Mucosa of rectum (tissue), 2 donors: ENCODE measurements around the gene SVOPL.
"Not testable (repeated sequence)": the region's sequence is repeated elsewhere in the genome, so short reads cannot be mapped to it uniquely, and the experiment has no call there.

Source experiments
- H3K27ac ChIP-seq, 2 donors: one replicate each; pipeline ENCODE4 v1.7.0; 2013; ENCODE audit warnings: inconsistent platforms in 2 of 2, low read depth in 2 of 2, low read length in 2 of 2
- H3K27me3 ChIP-seq, 2 donors: one replicate each; pipeline ENCODE4 v1.7.0; 2013; ENCODE audit warnings: low read length in 2 of 2; ENCODE audit not compliant: control insufficient read depth in 2 of 2, insufficient read depth in 2 of 2
- H3K36me3 ChIP-seq, 2 donors: one replicate each; pipeline ENCODE4 v1.7.0; 2013; ENCODE audit warnings: low read length in 2 of 2; ENCODE audit not compliant: control insufficient read depth in 2 of 2, insufficient read depth in 2 of 2
- H3K4me1 ChIP-seq, 2 donors: one replicate each; pipeline ENCODE4 v1.7.0; 2013; ENCODE audit warnings: low read length in 2 of 2, mild to moderate bottlenecking in 1 of 2; ENCODE audit not compliant: control insufficient read depth in 2 of 2, insufficient read depth in 2 of 2
- H3K4me3 ChIP-seq, 2 donors: one replicate each; pipeline ENCODE4 v1.7.0; 2013; ENCODE audit warnings: low read length in 2 of 2
- H3K9ac ChIP-seq, 2 donors: one replicate each; pipeline ENCODE4 v1.7.0; 2013; ENCODE audit warnings: low read length in 2 of 2, low read depth in 1 of 2, mild to moderate bottlenecking in 1 of 2
- H3K9me3 ChIP-seq, 2 donors: one replicate each; pipeline ENCODE4 v1.7.0; 2013; ENCODE audit warnings: low read length in 2 of 2; ENCODE audit not compliant: control insufficient read depth in 2 of 2
- donor health status: healthy.
- donor health status: Normal muscosa, but diverticular disease.

Gene SVOPL

GRCh38 chr7:138735399-138735798 lies 34.2 kb upstream of the SVOPL start:
- Histone ChIP-seq H3K9me3 (no peaks in the 10 kb centered on the region), H3K36me3 (no peaks in the 10 kb centered on the region), H3K27ac (no peak overlapping the region), H3K4me3 (no peak overlapping the region), H3K4me1 (no peaks in the 10 kb centered on the region), H3K27me3 (no peaks in the 10 kb centered on the region), H3K9ac (no peak overlapping the region)

GRCh38 chr7:138731733-138732132 lies 30.6 kb upstream of the SVOPL start:
- H3K4me3 ChIP-seq, H3K9me3 ChIP-seq, H3K27ac ChIP-seq, H3K4me1 ChIP-seq, H3K9ac ChIP-seq, H3K27me3 ChIP-seq, H3K36me3 ChIP-seq: not testable (repeated sequence)

- H3K4me3 ChIP-seq, result no peak overlapping the region
- no peaks in the 10 kb centered on the region for H3K36me3 ChIP-seq
- H3K9ac ChIP-seq, result no peak overlapping the region
- H3K27me3 ChIP-seq, result no peaks in the 10 kb centered on the region
- no peaks in the 10 kb centered on the region for H3K9me3 ChIP-seq
- no peaks in the 10 kb centered on the region for H3K4me1 ChIP-seq
- H3K27ac ChIP-seq, result no peak overlapping the region
Observed at GRCh38 chr7:138729444-138729843, 28.3 kb upstream of the SVOPL start.

- Histone ChIP-seq H3K4me1 (no peaks in the 10 kb centered on the region), H3K9ac (no peak overlapping the region), H3K27ac (no peak overlapping the region), H3K4me3 (no peak overlapping the region), H3K27me3 (no peaks in the 10 kb centered on the region), H3K9me3 (no peaks in the 10 kb centered on the region), H3K36me3 (no peaks in the 10 kb centered on the region)
Observed at GRCh38 chr7:138727336-138728099, 26.4 kb upstream of the SVOPL start.

- Histone ChIP-seq H3K27me3 (no peaks in the 10 kb centered on the region), H3K4me1 (no peaks in the 10 kb centered on the region), H3K27ac (no peak overlapping the region), H3K4me3 (no peak overlapping the region), H3K36me3 (no peaks in the 10 kb centered on the region), H3K9ac (no peak overlapping the region), H3K9me3 (no peaks in the 10 kb centered on the region)
Observed at GRCh38 chr7:138726288-138726687, 25.1 kb upstream of the SVOPL start.

- no peaks in the 10 kb centered on the region for H3K27me3 ChIP-seq
- H3K4me3 ChIP-seq, result no peak overlapping the region
- no peaks in the 10 kb centered on the region for H3K9me3 ChIP-seq
- no peaks in the 10 kb centered on the region for H3K36me3 ChIP-seq
- no peak overlapping the region for H3K27ac ChIP-seq
- H3K9ac ChIP-seq, result no peak overlapping the region
- H3K4me1 ChIP-seq, result no peaks in the 10 kb centered on the region
Observed at GRCh38 chr7:138720286-138720685, 19.1 kb upstream of the SVOPL start.

- Histone ChIP-seq H3K9me3 (no peaks in the 10 kb centered on the region), H3K4me3 (no peak overlapping the region), H3K27me3 (no peaks in the 10 kb centered on the region), H3K9ac (no peak overlapping the region), H3K4me1 (no peaks in the 10 kb centered on the region), H3K36me3 (no peaks in the 10 kb centered on the region), H3K27ac (no peak overlapping the region)
Observed at GRCh38 chr7:138716889-138717288, 15.7 kb upstream of the SVOPL start.

GRCh38 chr7:138713191-138713590 lies 12.0 kb upstream of the SVOPL start:
- Histone ChIP-seq H3K4me1 (no peaks in the 10 kb centered on the region), H3K27me3 (no peaks in the 10 kb centered on the region), H3K9me3 (no peaks in the 10 kb centered on the region), H3K27ac (no peak overlapping the region), H3K36me3 (no peaks in the 10 kb centered on the region), H3K4me3 (no peak overlapping the region), H3K9ac (no peak overlapping the region)

GRCh38 chr7:138712652-138713051 lies 11.5 kb upstream of the SVOPL start:
- H3K9ac ChIP-seq, result no peak overlapping the region
- H3K36me3 ChIP-seq, result no peaks in the 10 kb centered on the region
- H3K27ac ChIP-seq, result no peak overlapping the region
- no peaks in the 10 kb centered on the region for H3K4me1 ChIP-seq
- H3K27me3 ChIP-seq, result no peaks in the 10 kb centered on the region
- H3K9me3 ChIP-seq, result no peaks in the 10 kb centered on the region
- no peak overlapping the region for H3K4me3 ChIP-seq

GRCh38 chr7:138710536-138711385 lies 9.6 kb upstream of the SVOPL start:
- Histone ChIP-seq H3K9me3 (no peaks in the 10 kb centered on the region), H3K9ac (no peak overlapping the region), H3K4me3 (no peak overlapping the region)

More at GRCh38 chr7:138710536-138711385, 9.6 kb upstream of the SVOPL start:
- Histone ChIP-seq H3K4me1 (no peaks in the 10 kb centered on the region), H3K36me3 (no peaks in the 10 kb centered on the region), H3K27ac (no peak overlapping the region), H3K27me3 (no peaks in the 10 kb centered on the region)
